C4-2B (cell line): Measurements from ENCODE around the gene HS2ST1.

Source experiments
- CTCF ChIP-seq: fragments of 450-650 bp; conservative IDR thresholded peaks from 2 replicates; pipeline ENCODE4 v1.5.1; 2017; ENCODE audit warnings: mild to moderate bottlenecking
- ZFX ChIP-seq: fragments of 450-650 bp; IDR thresholded peaks from 2 replicates; pipeline ENCODE4 v1.6.1; 2017

GRCh38 chr1:87130438-87130837, 216.0 kb downstream of the HS2ST1 start:
- TF ChIP-seq CTCF (no peak), ZFX (no peak)
